Upper lobe of left lung (tissue), 4 donors: ENCODE measurements around the gene PRKCE.

Experiments
- CTCF ChIP-seq, 6 experiments: fragments of 450-650 bp in 4 of 6; fragments of 200-600 bp in 2 of 6; sonication (generic) in 2 of 6; IDR thresholded peaks; one replicate each; pipeline ENCODE4 v1.5.1; 2016 to 2019; ENCODE audit warnings: antibody characterized with exemption in 6 of 6
- EP300 ChIP-seq, 4 donors: sonication (generic); formaldehyde crosslinking; IDR thresholded peaks; one replicate each; pipeline ENCODE4 v1.5.1; 2017; ENCODE audit warnings: antibody characterized with exemption in 4 of 4, control low read depth in 2 of 4
- POLR2A ChIP-seq, 4 donors: fragments of 450-650 bp; IDR thresholded peaks; one replicate each; pipeline ENCODE4 v1.5.1; 2016 to 2017; ENCODE audit warnings: antibody characterized with exemption in 4 of 4, mild to moderate bottlenecking in 2 of 4
- POLR2AphosphoS5 ChIP-seq, 2 donors: sonication (generic); formaldehyde crosslinking; IDR thresholded peaks; one replicate each; pipeline ENCODE4 v1.5.1; 2017; ENCODE audit warnings: antibody characterized with exemption in 2 of 2

GRCh38 chr2:45826884-45827635, 175.6 kb downstream of the PRKCE start:
- TF ChIP-seq CTCF (IDR thresholded peaks at IDR 0.05) (no peak), POLR2A (IDR thresholded peaks at IDR 0.05) (no peak), EP300 (IDR thresholded peaks at IDR 0.05) (peak in 1 of 4 donors; percentile 48), POLR2AphosphoS5 (IDR thresholded peaks at IDR 0.05) (peak in 1 of 2 donors; percentile 43)
